Lower leg skin (tissue), 3 donors: ENCODE data around the gene RBM47.

Experiments
- POLR2A ChIP-seq, 2 donors: fragments of 450-650 bp; IDR thresholded peaks; one replicate each; pipeline ENCODE4 v1.6.1; 2016 to 2017; ENCODE audit warnings: antibody characterized with exemption in 2 of 2, mild to moderate bottlenecking in 1 of 2, moderate library complexity in 1 of 2
- TF ChIP-seq, protein P1 (sequence below), 3 donors: fragments of 450-650 bp; IDR thresholded peaks; one replicate each; pipeline ENCODE4 v1.5.1; 2016; ENCODE audit warnings: antibody characterized with exemption in 3 of 3, mild to moderate bottlenecking in 3 of 3, moderate library complexity in 2 of 3

DNA sequence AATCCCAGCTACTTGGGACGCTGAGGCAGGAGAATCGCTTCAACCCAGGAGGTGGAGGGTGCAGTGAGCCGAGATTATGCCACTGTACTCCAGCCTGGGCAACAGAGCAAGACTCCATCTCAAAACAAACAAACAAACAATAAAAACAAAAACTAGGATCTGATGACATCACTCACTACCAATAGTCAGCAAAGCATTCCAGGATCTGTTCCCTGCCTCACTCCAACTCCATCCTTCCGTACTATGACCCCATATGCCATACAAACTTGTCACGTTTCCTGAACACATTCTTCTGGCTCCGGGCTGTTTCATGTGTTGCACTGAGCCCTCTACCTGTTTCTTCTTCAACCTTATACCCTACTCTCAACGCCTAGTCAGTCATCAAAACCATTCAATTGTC is 47.3 kb downstream of the RBM47 start:
- TF ChIP-seq, protein P1, sequence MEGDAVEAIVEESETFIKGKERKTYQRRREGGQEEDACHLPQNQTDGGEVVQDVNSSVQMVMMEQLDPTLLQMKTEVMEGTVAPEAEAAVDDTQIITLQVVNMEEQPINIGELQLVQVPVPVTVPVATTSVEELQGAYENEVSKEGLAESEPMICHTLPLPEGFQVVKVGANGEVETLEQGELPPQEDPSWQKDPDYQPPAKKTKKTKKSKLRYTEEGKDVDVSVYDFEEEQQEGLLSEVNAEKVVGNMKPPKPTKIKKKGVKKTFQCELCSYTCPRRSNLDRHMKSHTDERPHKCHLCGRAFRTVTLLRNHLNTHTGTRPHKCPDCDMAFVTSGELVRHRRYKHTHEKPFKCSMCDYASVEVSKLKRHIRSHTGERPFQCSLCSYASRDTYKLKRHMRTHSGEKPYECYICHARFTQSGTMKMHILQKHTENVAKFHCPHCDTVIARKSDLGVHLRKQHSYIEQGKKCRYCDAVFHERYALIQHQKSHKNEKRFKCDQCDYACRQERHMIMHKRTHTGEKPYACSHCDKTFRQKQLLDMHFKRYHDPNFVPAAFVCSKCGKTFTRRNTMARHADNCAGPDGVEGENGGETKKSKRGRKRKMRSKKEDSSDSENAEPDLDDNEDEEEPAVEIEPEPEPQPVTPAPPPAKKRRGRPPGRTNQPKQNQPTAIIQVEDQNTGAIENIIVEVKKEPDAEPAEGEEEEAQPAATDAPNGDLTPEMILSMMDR (IDR thresholded peaks at IDR 0.05), result no peak
- no peak for TF ChIP-seq POLR2A (IDR thresholded peaks at IDR 0.05)
